Stimulated activated naive CD8-positive, alpha-beta T cell treated with anti-CD3 and anti-CD28 coated beads, Interleukin-15, Interleukin-2, amounts not matched to agents 100 ng/mL and 50 ng/mL, for 24 hours (primary cell): ENCODE data around the gene TAF7.
A peak's percentile ranks its signal among the peaks of the same experiment; 100 is the strongest.

Source experiments
- H3K27ac Mint-ChIP-seq: one replicate; pipeline ENCODE4 v1.8.0; 2021; ENCODE audit warnings: mild to moderate bottlenecking, mixed read lengths
- H3K27me3 Mint-ChIP-seq: one replicate; pipeline ENCODE4 v1.8.0; 2021; ENCODE audit warnings: mixed read lengths
- H3K36me3 Mint-ChIP-seq: one replicate; pipeline ENCODE4 v1.8.0; 2021; ENCODE audit warnings: low read depth, mixed read lengths
- H3K4me1 Mint-ChIP-seq: one replicate; pipeline ENCODE4 v1.8.0; 2021; ENCODE audit warnings: low read depth, mixed read lengths
- H3K4me3 Mint-ChIP-seq: one replicate; pipeline ENCODE4 v1.8.0; 2021; ENCODE audit warnings: mild to moderate bottlenecking, mixed read lengths
- H3K9me3 Mint-ChIP-seq: one replicate; pipeline ENCODE4 v1.8.0; 2021; ENCODE audit warnings: mixed read lengths

The TAF7 gene, protein sequence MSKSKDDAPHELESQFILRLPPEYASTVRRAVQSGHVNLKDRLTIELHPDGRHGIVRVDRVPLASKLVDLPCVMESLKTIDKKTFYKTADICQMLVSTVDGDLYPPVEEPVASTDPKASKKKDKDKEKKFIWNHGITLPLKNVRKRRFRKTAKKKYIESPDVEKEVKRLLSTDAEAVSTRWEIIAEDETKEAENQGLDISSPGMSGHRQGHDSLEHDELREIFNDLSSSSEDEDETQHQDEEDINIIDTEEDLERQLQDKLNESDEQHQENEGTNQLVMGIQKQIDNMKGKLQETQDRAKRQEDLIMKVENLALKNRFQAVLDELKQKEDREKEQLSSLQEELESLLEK

GRCh38 chr5:141320225-141321169 lies at the start of gene TAF7:
TAF7 (minus strand) TSS chr5:141320784; CDS start chr5:141320044, 740 bp downstream.
- Mint-ChIP-seq H3K4me1 (peaks cover 38% of the 10 kb centered on the region), H3K27ac (peak within 1 kb of the TSS; percentile 99), H3K36me3 (peaks cover 71% of the 10 kb centered on the region), H3K27me3 (no peaks in the 10 kb centered on the region), H3K4me3 (peak within 1 kb of the TSS; percentile 98), H3K9me3 (peaks cover 35% of the 10 kb centered on the region)

DNA sequence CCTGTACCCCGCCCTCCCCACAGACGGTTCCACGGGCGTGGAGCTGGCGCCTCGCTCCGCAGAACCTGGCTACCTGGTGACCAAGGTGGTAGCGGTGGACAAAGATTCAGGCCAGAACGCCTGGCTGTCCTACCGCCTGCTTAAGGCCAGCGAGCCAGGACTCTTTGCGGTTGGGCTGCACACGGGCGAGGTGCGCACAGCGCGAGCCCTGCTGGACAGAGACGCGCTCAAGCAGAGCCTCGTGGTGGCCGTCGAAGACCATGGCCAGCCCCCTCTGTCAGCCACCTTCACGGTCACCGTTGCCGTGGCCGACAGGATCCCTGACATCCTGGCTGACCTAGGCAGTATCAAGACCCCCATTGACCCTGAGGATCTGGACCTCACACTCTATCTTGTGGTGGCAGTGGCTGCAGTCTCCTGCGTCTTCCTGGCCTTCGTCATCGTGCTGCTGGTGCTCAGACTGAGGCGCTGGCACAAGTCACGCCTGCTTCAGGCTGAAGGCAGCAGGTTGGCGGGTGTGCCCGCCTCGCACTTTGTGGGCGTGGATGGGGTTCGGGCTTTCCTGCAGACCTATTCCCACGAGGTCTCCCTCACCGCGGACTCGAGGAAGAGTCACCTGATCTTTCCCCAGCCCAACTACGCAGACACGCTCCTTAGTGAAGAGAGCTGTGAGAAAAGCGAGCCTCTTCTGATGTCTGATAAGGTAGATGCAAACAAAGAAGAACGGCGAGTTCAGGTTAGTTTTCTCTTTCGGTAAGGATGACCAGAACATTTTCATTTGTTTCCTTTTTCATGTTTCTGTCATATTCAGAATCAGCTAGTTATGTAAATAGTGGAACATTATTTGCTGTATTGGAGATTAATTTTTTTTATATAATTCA lies 45.7 kb upstream of the TAF7 start:
- Mint-ChIP-seq H3K9me3 (peaks cover 40% of the 10 kb centered on the region), H3K27ac (no peak overlapping the region), H3K4me1 (no peaks in the 10 kb centered on the region), H3K36me3 (peaks cover 27% of the 10 kb centered on the region), H3K27me3 (peaks cover 88% of the 10 kb centered on the region), H3K4me3 (no peak overlapping the region)

DNA sequence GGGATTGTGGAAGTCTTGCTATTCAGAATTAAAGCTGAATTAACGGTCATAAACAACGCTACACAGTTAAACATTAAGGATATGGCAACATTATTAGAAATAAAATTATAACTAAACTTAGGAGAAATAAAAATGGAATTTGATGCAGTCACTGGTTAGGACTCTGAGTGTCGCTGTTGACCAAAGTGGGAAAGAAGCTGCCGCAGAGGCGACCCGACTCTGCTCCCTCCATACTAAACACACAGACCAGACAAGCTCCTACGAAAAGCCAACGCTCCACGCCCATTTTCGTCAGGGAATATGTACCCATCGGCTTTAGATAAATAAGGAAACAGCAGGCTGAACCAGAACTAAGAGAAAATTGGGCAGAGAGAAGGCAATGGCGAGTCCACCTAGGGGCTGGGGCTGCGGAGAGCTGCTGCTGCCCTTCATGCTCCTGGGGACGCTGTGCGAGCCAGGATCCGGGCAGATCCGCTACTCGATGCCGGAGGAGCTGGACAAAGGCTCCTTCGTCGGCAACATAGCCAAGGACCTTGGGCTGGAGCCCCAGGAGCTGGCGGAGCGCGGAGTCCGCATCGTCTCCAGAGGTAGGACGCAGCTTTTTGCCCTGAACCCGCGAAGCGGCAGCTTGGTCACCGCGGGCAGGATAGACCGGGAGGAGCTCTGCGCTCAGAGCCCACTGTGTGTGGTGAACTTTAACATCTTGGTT lies 43.5 kb upstream of the TAF7 start, which contains the start of gene PCDHGA5:
Gene PCDHGA5 (plus strand): TSS at position 211 of the 709 bp plus-strand sequence. CDS start 169 bp downstream, at position 380.
- Mint-ChIP-seq H3K4me1 (no peaks in the 10 kb centered on the region), H3K36me3 (peaks cover 37% of the 10 kb centered on the region), H3K27ac (no peak within 1 kb of the TSS), H3K27me3 (peaks cover 88% of the 10 kb centered on the region), H3K4me3 (no peak within 1 kb of the TSS), H3K9me3 (peaks cover 41% of the 10 kb centered on the region)

DNA sequence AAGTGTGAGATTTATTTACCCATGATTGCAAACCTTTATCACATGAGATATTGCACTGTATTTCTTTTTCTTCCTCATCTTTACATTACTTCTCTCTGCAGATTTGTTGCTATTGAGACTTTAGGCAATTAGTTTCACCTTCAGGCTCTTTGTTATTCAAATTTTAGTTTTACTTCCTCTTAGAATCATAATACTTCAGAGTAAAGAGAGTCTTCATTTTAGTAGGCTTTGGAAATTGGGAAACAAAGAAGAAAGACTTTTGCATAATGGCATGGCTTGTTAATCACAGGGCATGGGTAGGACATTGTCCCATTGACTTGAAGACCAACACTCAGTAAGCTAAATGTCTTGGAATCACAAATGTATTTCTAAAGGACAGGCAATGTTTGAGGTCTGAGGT lies 42.1 kb upstream of the TAF7 start:
- H3K27ac Mint-ChIP-seq, result no peak overlapping the region
- H3K4me1 Mint-ChIP-seq, result no peaks in the 10 kb centered on the region
- H3K9me3 Mint-ChIP-seq, result peaks cover 46% of the 10 kb centered on the region

GRCh38 chr5:141360685-141361084 lies 40.1 kb upstream of the TAF7 start:
- Mint-ChIP-seq H3K4me1 (no peaks in the 10 kb centered on the region), H3K9me3 (peaks cover 51% of the 10 kb centered on the region), H3K27ac (peak overlapping the region; percentile 61), H3K36me3 (peaks cover 41% of the 10 kb centered on the region), H3K4me3 (no peak overlapping the region), H3K27me3 (peaks cover 86% of the 10 kb centered on the region)

More for the DNA sequence above, 42.1 kb upstream of the TAF7 start:
- H3K36me3 Mint-ChIP-seq, result peaks cover 37% of the 10 kb centered on the region
- H3K27me3 Mint-ChIP-seq, result peaks cover 86% of the 10 kb centered on the region
- no peak overlapping the region for H3K4me3 Mint-ChIP-seq

- H3K4me3 Mint-ChIP-seq, result peak within 1 kb of the TSS; percentile 77
- H3K9me3 Mint-ChIP-seq, result peaks cover 44% of the 10 kb centered on the region
- H3K4me1 Mint-ChIP-seq, result no peaks in the 10 kb centered on the region
- H3K27me3 Mint-ChIP-seq, result peaks cover 83% of the 10 kb centered on the region
- H3K27ac Mint-ChIP-seq, result peak within 1 kb of the TSS; percentile 61
- H3K36me3 Mint-ChIP-seq, result peaks cover 35% of the 10 kb centered on the region
These were observed 39.3 kb upstream of the TAF7 start, which contains the start of gene PCDHGB2 for GRCh38 chr5:141359790-141360426. PCDHGB2 (plus strand) TSS chr5:141359994; CDS start chr5:141360136, 142 bp downstream.

DNA sequence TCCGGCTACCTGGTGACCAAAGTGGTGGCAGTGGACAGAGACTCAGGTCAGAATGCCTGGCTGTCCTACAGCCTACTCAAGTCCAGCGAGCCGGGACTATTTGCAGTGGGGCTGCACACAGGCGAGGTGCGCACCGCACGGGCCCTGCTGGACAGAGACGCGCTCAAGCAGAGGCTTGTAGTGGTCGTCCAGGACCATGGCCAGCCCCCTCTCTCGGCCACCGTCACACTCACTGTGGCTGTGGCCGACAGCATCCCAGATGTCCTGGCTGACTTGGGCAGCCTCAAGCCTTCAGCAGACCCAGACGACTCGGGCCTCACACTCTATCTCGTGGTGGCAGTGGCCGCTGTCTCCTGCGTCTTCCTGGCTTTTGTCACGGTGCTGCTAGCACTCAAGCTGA lies 36.4 kb upstream of the TAF7 start:
- peaks cover 33% of the 10 kb centered on the region for H3K36me3 Mint-ChIP-seq
- no peak overlapping the region for H3K4me3 Mint-ChIP-seq
- peaks cover 79% of the 10 kb centered on the region for H3K27me3 Mint-ChIP-seq
- no peak overlapping the region for H3K27ac Mint-ChIP-seq
- peaks cover 33% of the 10 kb centered on the region for H3K9me3 Mint-ChIP-seq
- no peaks in the 10 kb centered on the region for H3K4me1 Mint-ChIP-seq

DNA sequence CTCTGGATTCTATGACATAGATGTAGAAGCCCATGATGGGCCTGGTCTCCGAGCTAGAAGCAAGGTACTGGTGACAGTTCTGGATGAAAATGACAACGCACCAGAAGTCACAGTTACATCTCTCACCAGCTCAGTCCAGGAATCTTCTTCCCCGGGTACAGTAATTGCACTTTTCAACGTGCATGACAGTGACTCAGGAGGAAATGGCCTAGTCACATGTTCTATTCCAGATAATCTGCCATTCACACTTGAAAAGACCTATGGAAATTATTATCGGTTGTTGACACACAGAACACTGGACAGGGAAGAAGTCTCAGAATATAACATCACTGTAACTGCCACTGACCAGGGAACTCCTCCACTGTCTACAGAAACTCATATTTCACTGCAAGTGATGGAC lies 35.5 kb upstream of the TAF7 start:
- peaks cover 77% of the 10 kb centered on the region for H3K27me3 Mint-ChIP-seq
- H3K4me1 Mint-ChIP-seq, result no peaks in the 10 kb centered on the region
- peaks cover 30% of the 10 kb centered on the region for H3K9me3 Mint-ChIP-seq
- H3K36me3 Mint-ChIP-seq, result peaks cover 29% of the 10 kb centered on the region
- no peak overlapping the region for H3K27ac Mint-ChIP-seq
- no peak overlapping the region for H3K4me3 Mint-ChIP-seq

- Mint-ChIP-seq H3K9me3 (peaks cover 28% of the 10 kb centered on the region), H3K27me3 (peaks cover 77% of the 10 kb centered on the region), H3K4me3 (no peak overlapping the region), H3K4me1 (no peaks in the 10 kb centered on the region), H3K27ac (no peak overlapping the region), H3K36me3 (peaks cover 24% of the 10 kb centered on the region)
These were observed 35.1 kb upstream of the TAF7 start for GRCh38 chr5:141355641-141356040.

- no peak within 1 kb of the TSS for H3K27ac Mint-ChIP-seq
- H3K36me3 Mint-ChIP-seq, result peaks cover 25% of the 10 kb centered on the region
- H3K4me3 Mint-ChIP-seq, result no peak within 1 kb of the TSS
- no peaks in the 10 kb centered on the region for H3K4me1 Mint-ChIP-seq
- peaks cover 26% of the 10 kb centered on the region for H3K9me3 Mint-ChIP-seq
- peaks cover 77% of the 10 kb centered on the region for H3K27me3 Mint-ChIP-seq
These were observed 34.4 kb upstream of the TAF7 start, which contains the start of gene PCDHGA4 for GRCh38 chr5:141354900-141355469. PCDHGA4 (plus strand) TSS chr5:141355021; CDS start chr5:141355108, 87 bp downstream.

GRCh38 chr5:141351591-141351990 lies 31.0 kb upstream of the TAF7 start:
- peaks cover 30% of the 10 kb centered on the region for H3K9me3 Mint-ChIP-seq

DNA sequence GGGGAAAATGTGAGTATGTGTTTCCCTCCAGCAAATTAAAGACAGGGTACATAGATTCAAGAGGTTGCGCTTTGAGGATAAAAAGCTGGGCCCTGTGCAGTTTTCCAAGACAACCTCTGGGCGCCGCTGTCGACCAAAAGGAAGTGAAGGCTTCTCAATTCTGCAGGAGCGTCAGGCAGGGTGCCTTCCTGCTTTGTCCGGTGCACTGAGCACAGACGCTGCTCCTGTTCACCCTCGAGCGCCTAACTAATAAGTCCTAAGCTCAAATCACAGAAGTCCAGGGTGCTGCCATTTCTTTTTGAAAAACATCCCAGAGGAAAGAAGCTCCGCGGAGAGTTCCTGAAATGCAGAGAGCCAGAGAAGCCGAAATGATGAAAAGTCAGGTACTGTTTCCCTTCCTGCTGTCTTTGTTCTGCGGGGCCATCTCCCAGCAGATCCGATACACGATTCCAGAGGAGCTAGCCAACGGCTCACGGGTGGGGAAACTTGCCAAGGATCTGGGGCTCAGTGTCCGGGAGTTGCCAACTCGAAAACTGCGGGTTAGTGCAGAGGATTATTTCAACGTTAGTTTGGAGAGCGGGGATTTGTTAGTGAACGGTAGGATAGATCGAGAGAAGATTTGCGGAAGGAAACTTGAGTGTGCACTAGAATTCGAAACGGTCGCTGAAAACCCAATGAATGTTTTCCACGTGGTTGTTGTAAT lies 29.5 kb upstream of the TAF7 start, which contains the start of gene PCDHGB1:
Gene PCDHGB1 (plus strand): TSS at position 183 of the 703 bp plus-strand sequence. CDS start 162 bp downstream, at position 345.
- Mint-ChIP-seq H3K9me3 (peaks cover 29% of the 10 kb centered on the region), H3K27me3 (peaks cover 77% of the 10 kb centered on the region), H3K27ac (no peak within 1 kb of the TSS), H3K4me1 (no peaks in the 10 kb centered on the region), H3K36me3 (peaks cover 23% of the 10 kb centered on the region), H3K4me3 (no peak within 1 kb of the TSS)

More at GRCh38 chr5:141351591-141351990, 31.0 kb upstream of the TAF7 start:
- peaks cover 80% of the 10 kb centered on the region for H3K27me3 Mint-ChIP-seq
- no peak overlapping the region for H3K27ac Mint-ChIP-seq
- H3K36me3 Mint-ChIP-seq, result peaks cover 20% of the 10 kb centered on the region
- no peaks in the 10 kb centered on the region for H3K4me1 Mint-ChIP-seq
- no peak overlapping the region for H3K4me3 Mint-ChIP-seq
